ENCODE results near the gene SPACA4.

DNA sequence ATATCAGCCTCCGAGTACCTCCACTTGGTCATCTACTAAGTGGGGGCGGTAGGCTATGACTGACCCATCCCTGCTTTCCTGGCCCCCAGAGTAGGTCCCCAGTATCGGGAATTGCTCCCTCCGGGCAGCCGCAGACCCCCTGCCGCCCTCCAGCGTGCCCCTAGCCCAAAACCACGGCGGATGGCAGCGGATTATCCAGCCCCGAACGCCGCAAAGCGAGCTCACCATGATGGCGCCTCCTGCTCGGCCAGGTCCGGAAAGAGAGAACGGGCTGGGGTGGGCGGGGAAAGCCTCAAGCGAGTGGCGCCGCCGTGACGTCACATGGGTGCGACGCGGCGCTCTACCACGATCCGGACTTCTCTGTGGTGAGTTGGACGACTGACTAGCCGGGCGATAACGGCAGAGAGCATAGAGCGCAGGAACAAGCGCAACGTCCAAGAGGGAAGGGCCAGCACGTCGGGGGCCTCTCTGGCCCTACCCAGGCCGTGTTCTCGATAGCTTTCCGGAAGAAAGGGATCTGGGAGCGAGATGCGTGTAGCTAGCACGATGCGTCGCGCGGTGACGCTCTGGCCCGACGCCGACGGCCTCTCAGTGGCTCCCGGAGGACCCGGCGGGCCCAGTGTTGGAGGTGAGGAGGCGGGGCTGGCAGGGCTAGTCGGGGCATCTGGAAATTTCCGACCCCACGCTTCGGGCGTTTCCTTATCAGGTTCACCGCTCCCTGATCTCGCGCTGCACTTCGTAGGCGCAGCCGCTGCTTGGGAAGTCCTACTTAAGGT, 12.6 kb downstream of the SPACA4 start, which contains the start of the genes RPL18 and SPHK2:
- TF ChIP-seq, protein P1, sequence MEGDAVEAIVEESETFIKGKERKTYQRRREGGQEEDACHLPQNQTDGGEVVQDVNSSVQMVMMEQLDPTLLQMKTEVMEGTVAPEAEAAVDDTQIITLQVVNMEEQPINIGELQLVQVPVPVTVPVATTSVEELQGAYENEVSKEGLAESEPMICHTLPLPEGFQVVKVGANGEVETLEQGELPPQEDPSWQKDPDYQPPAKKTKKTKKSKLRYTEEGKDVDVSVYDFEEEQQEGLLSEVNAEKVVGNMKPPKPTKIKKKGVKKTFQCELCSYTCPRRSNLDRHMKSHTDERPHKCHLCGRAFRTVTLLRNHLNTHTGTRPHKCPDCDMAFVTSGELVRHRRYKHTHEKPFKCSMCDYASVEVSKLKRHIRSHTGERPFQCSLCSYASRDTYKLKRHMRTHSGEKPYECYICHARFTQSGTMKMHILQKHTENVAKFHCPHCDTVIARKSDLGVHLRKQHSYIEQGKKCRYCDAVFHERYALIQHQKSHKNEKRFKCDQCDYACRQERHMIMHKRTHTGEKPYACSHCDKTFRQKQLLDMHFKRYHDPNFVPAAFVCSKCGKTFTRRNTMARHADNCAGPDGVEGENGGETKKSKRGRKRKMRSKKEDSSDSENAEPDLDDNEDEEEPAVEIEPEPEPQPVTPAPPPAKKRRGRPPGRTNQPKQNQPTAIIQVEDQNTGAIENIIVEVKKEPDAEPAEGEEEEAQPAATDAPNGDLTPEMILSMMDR (IDR thresholded peaks at IDR 0.05) = peak in 1 of 3 experiments; percentile 31
- TF ChIP-seq POLR2AphosphoS5 (IDR thresholded peaks at IDR 0.05) = peak; percentile 98 to 99
- peak; percentile 95 for TF ChIP-seq POLR2A (IDR thresholded peaks at IDR 0.05; ENCODE audit: low read depth)
- no peak for TF ChIP-seq EP300 (IDR thresholded peaks at IDR 0.05)

All from esophagus muscularis mucosa (tissue), 4 donors.